Measurements from ENCODE around the gene ZNF688. TPM values are rescaled to one million over a fixed set of nuclear protein-coding genes. Genes with fewer than 3 reads are reported as not detected.

The ZNF688 gene
- polyA plus RNA-seq, 2 donors: 8.4 to 16.3 TPM

- Histone ChIP-seq H3K27ac (ENCODE audit: low read depth in 2 of 2, low read length in 1 of 2) (no peak overlapping the region), H3K4me1 (ENCODE audit: control insufficient read depth in 2 of 2, insufficient read depth in 2 of 2, low read length in 1 of 2) (peaks cover 0 to 4% of the 10 kb centered on the region in 2 donors), H3K4me3 (ENCODE audit: low read depth in 1 of 2, low read length in 2 of 2) (no peak overlapping the region), H3K9me3 (ENCODE audit: control insufficient read depth in 2 of 2, insufficient read depth in 1 of 2, low read depth in 1 of 2, low read length in 1 of 2) (no peaks in the 10 kb centered on the region), H3K27me3 (ENCODE audit: control insufficient read depth in 1 of 2, insufficient read depth in 2 of 2, low read length in 2 of 2) (no peaks in the 10 kb centered on the region), H3K36me3 (ENCODE audit: control insufficient read depth in 2 of 2, insufficient read depth in 2 of 2, low read length in 1 of 2) (no peaks in the 10 kb centered on the region)
- 92 to 97% methylated on average over 2 of the region's 2 CpGs for WGBS, 2 donors
Measured at GRCh38 chr16:30588651-30589050, 17.1 kb upstream of the ZNF688 start.

GRCh38 chr16:30585400-30586191 lies 14.1 kb upstream of the ZNF688 start, which contains the start of gene ZNF785:
Gene ZNF785, minus strand, starts transcription at chr16:30585697. Its CDS starts 86 bp downstream, at chr16:30585611.
- Histone ChIP-seq H3K9me3 (ENCODE audit: control insufficient read depth in 2 of 2, insufficient read depth in 1 of 2, low read depth in 1 of 2, low read length in 1 of 2) (no peaks in the 10 kb centered on the region), H3K4me1 (ENCODE audit: control insufficient read depth in 2 of 2, insufficient read depth in 2 of 2, low read length in 1 of 2) (peaks cover 0 to 4% of the 10 kb centered on the region in 2 donors), H3K27ac (ENCODE audit: low read depth in 2 of 2, low read length in 1 of 2) (peak within 1 kb of the TSS; percentile 90), H3K27me3 (ENCODE audit: control insufficient read depth in 1 of 2, insufficient read depth in 2 of 2, low read length in 2 of 2) (no peaks in the 10 kb centered on the region), H3K4me3 (ENCODE audit: low read depth in 1 of 2, low read length in 2 of 2) (peak within 1 kb of the TSS; percentile 72 to 80), H3K36me3 (ENCODE audit: control insufficient read depth in 2 of 2, insufficient read depth in 2 of 2, low read length in 1 of 2) (peaks cover 6 to 15% of the 10 kb centered on the region in 2 donors)
- WGBS, 2 donors: 1% methylated on average over 50 of the region's 50 CpGs

GRCh38 chr16:30585022-30585399 lies 13.5 kb upstream of the ZNF688 start:
- 2 to 3% methylated on average over 21 to 23 of the region's 23 CpGs for WGBS, 2 donors

GRCh38 chr16:30582611-30583340 lies 11.3 kb upstream of the ZNF688 start:
- Histone ChIP-seq H3K27ac (ENCODE audit: low read depth in 2 of 2, low read length in 1 of 2) (no peak overlapping the region), H3K4me1 (ENCODE audit: control insufficient read depth in 2 of 2, insufficient read depth in 2 of 2, low read length in 1 of 2) (peaks cover 0 to 4% of the 10 kb centered on the region in 2 donors), H3K27me3 (ENCODE audit: control insufficient read depth in 1 of 2, insufficient read depth in 2 of 2, low read length in 2 of 2) (no peaks in the 10 kb centered on the region), H3K36me3 (ENCODE audit: control insufficient read depth in 2 of 2, insufficient read depth in 2 of 2, low read length in 1 of 2) (peaks cover 11 to 15% of the 10 kb centered on the region in 2 donors), H3K4me3 (ENCODE audit: low read depth in 1 of 2, low read length in 2 of 2) (no peak overlapping the region), H3K9me3 (ENCODE audit: control insufficient read depth in 2 of 2, insufficient read depth in 1 of 2, low read depth in 1 of 2, low read length in 1 of 2) (no peaks in the 10 kb centered on the region)
- 96% methylated on average over 48 of the region's 48 CpGs for WGBS, 2 donors

More at GRCh38 chr16:30585022-30585399, 13.5 kb upstream of the ZNF688 start:
- Histone ChIP-seq H3K27ac (ENCODE audit: low read depth in 2 of 2, low read length in 1 of 2) (peak overlapping the region; percentile 90), H3K4me3 (ENCODE audit: low read depth in 1 of 2, low read length in 2 of 2) (peak overlapping the region; percentile 72 to 80), H3K27me3 (ENCODE audit: control insufficient read depth in 1 of 2, insufficient read depth in 2 of 2, low read length in 2 of 2) (no peaks in the 10 kb centered on the region), H3K4me1 (ENCODE audit: control insufficient read depth in 2 of 2, insufficient read depth in 2 of 2, low read length in 1 of 2) (peaks cover 0 to 4% of the 10 kb centered on the region in 2 donors), H3K36me3 (ENCODE audit: control insufficient read depth in 2 of 2, insufficient read depth in 2 of 2, low read length in 1 of 2) (peaks cover 6 to 15% of the 10 kb centered on the region in 2 donors), H3K9me3 (ENCODE audit: control insufficient read depth in 2 of 2, insufficient read depth in 1 of 2, low read depth in 1 of 2, low read length in 1 of 2) (no peaks in the 10 kb centered on the region)

- Histone ChIP-seq H3K27me3 (ENCODE audit: control insufficient read depth in 1 of 2, insufficient read depth in 2 of 2, low read length in 2 of 2) (no peaks in the 10 kb centered on the region), H3K4me3 (ENCODE audit: low read depth in 1 of 2, low read length in 2 of 2) (no peak overlapping the region), H3K9me3 (ENCODE audit: control insufficient read depth in 2 of 2, insufficient read depth in 1 of 2, low read depth in 1 of 2, low read length in 1 of 2) (no peaks in the 10 kb centered on the region), H3K27ac (ENCODE audit: low read depth in 2 of 2, low read length in 1 of 2) (no peak overlapping the region), H3K36me3 (ENCODE audit: control insufficient read depth in 2 of 2, insufficient read depth in 2 of 2, low read length in 1 of 2) (peaks cover 11 to 15% of the 10 kb centered on the region in 2 donors), H3K4me1 (ENCODE audit: control insufficient read depth in 2 of 2, insufficient read depth in 2 of 2, low read length in 1 of 2) (peaks cover 0 to 4% of the 10 kb centered on the region in 2 donors)
- WGBS, 2 donors: 83 to 85% methylated on average over 7 of the region's 7 CpGs
Measured at GRCh38 chr16:30581457-30581856, 9.9 kb upstream of the ZNF688 start.

- Histone ChIP-seq H3K9me3 (ENCODE audit: control insufficient read depth in 2 of 2, insufficient read depth in 1 of 2, low read depth in 1 of 2, low read length in 1 of 2) (no peaks in the 10 kb centered on the region), H3K4me3 (ENCODE audit: low read depth in 1 of 2, low read length in 2 of 2) (no peak overlapping the region), H3K27me3 (ENCODE audit: control insufficient read depth in 1 of 2, insufficient read depth in 2 of 2, low read length in 2 of 2) (no peaks in the 10 kb centered on the region), H3K36me3 (ENCODE audit: control insufficient read depth in 2 of 2, insufficient read depth in 2 of 2, low read length in 1 of 2) (peaks cover 4% of the 10 kb centered on the region in 2 donors), H3K27ac (ENCODE audit: low read depth in 2 of 2, low read length in 1 of 2) (no peak overlapping the region), H3K4me1 (ENCODE audit: control insufficient read depth in 2 of 2, insufficient read depth in 2 of 2, low read length in 1 of 2) (peaks cover 0 to 5% of the 10 kb centered on the region in 2 donors)
- 64 to 80% methylated on average over 1 of the region's 1 CpG for WGBS, 2 donors
Measured at GRCh38 chr16:30574678-30575077, 3.2 kb upstream of the ZNF688 start.

GRCh38 chr16:30570636-30571444 lies 674 bp downstream of the ZNF688 start:
- 10 to 11% methylated on average over 22 of the region's 22 CpGs for WGBS, 2 donors
- no peaks in the 10 kb centered on the region for H3K27me3 ChIP-seq (ENCODE audit: control insufficient read depth in 1 of 2, insufficient read depth in 2 of 2, low read length in 2 of 2)
- peak overlapping the region; percentile 62 to 75 for H3K4me3 ChIP-seq (ENCODE audit: low read depth in 1 of 2, low read length in 2 of 2)
- H3K27ac ChIP-seq (ENCODE audit: low read depth in 2 of 2, low read length in 1 of 2): peak overlapping the region; percentile 93
- peaks cover 0 to 4% of the 10 kb centered on the region in 2 donors for H3K36me3 ChIP-seq (ENCODE audit: control insufficient read depth in 2 of 2, insufficient read depth in 2 of 2, low read length in 1 of 2)
- H3K4me1 ChIP-seq (ENCODE audit: control insufficient read depth in 2 of 2, insufficient read depth in 2 of 2, low read length in 1 of 2): peaks cover 0 to 5% of the 10 kb centered on the region in 2 donors
- no peaks in the 10 kb centered on the region for H3K9me3 ChIP-seq (ENCODE audit: control insufficient read depth in 2 of 2, insufficient read depth in 1 of 2, low read depth in 1 of 2, low read length in 1 of 2)

GRCh38 chr16:30569746-30570635 lies 1.5 kb downstream of the ZNF688 start:
- peaks cover 0 to 4% of the 10 kb centered on the region in 2 donors for H3K36me3 ChIP-seq (ENCODE audit: control insufficient read depth in 2 of 2, insufficient read depth in 2 of 2, low read length in 1 of 2)
- H3K9me3 ChIP-seq (ENCODE audit: control insufficient read depth in 2 of 2, insufficient read depth in 1 of 2, low read depth in 1 of 2, low read length in 1 of 2): no peaks in the 10 kb centered on the region
- WGBS, 2 donors: 86 to 88% methylated on average over 39 to 44 of the region's 44 CpGs
- H3K4me3 ChIP-seq (ENCODE audit: low read depth in 1 of 2, low read length in 2 of 2): no peak overlapping the region
- no peak overlapping the region for H3K27ac ChIP-seq (ENCODE audit: low read depth in 2 of 2, low read length in 1 of 2)
- H3K27me3 ChIP-seq (ENCODE audit: control insufficient read depth in 1 of 2, insufficient read depth in 2 of 2, low read length in 2 of 2): no peaks in the 10 kb centered on the region
- peaks cover 0 to 5% of the 10 kb centered on the region in 2 donors for H3K4me1 ChIP-seq (ENCODE audit: control insufficient read depth in 2 of 2, insufficient read depth in 2 of 2, low read length in 1 of 2)

Measured in esophagus (tissue), 2 donors.